Testis (tissue), 3 donors: ENCODE data around the gene MRPL34. TPM values are rescaled to one million over a fixed set of nuclear protein-coding genes. Genes with fewer than 3 reads are reported as not detected.
A peak's percentile ranks its signal among the peaks of the same experiment; 100 is the strongest.

Experiments used
- DNase-seq: peaks from one replicate; pipeline ENCODE4 v3.0.0-alpha.2; 2019
- H3K27ac ChIP-seq, 2 donors: fragments of 200-600 bp; sonication (generic); one replicate each; pipeline ENCODE4 v1.5.1; 2019
- H3K27me3 ChIP-seq: fragments of 200-600 bp; sonication (generic); one replicate; pipeline ENCODE4 v1.5.1; 2019
- H3K36me3 ChIP-seq: fragments of 200-600 bp; sonication (generic); one replicate; pipeline ENCODE4 v1.5.1; 2017; ENCODE audit warnings: low read depth; ENCODE audit errors: missing control alignments
- H3K4me1 ChIP-seq: fragments of 200-600 bp; sonication (generic); one replicate; pipeline ENCODE4 v1.5.1; 2019
- H3K4me3 ChIP-seq, 2 donors: fragments of 200-600 bp; sonication (generic); one replicate each; pipeline ENCODE4 v1.5.1; 2017 to 2019
- H3K9me3 ChIP-seq: fragments of 200-600 bp; sonication (generic); one replicate; pipeline ENCODE4 v1.5.1; 2017
- POLR2A ChIP-seq: fragments of 450-650 bp; IDR thresholded peaks from one replicate; pipeline ENCODE4 v1.6.1; 2017; ENCODE audit warnings: antibody characterized with exemption, mild to moderate bottlenecking, moderate library complexity
- WGBS, 2 donors: methylation state at CpG; one replicate each; pipeline ENCODE4 v1.1.5; 2018; 5-methylcytosine and 5-hydroxymethylcytosine counted together
- intact Hi-C: fragments of 100-400 bp; cut with DNase I; formaldehyde crosslinking; loops from one replicate; pipeline ENCODE4 v1.15.1; 2023; ENCODE audit warnings: low total_unique reads
- polyA plus RNA-seq: library from polyadenylated mRNA; stranded (reverse); fragments of 350-450 nt; fragmentation: Illumina TruSeq; extraction: RNeasy Lipid Tissue Mini Kit (QIAGEN cat#74804); gene quantifications from one replicate; pipeline ENCODE4 v1.2.3, GENCODE V29; 2014; ENCODE audit warnings: low read depth, low replicate concordance; ENCODE audit not compliant: insufficient read depth
- total RNA-seq, 2 donors: library from RNA; depleted of rRNA; stranded (reverse); fragments of >200 nt; gene quantifications; one replicate each; pipeline ENCODE4 v1.2.3, GENCODE V29; 2016
- TF ChIP-seq, protein P1 (sequence below), 3 experiments: fragments of 450-650 bp in 2 of 3; fragments of 200-600 bp in 1 of 3; sonication (generic) in 1 of 3; IDR thresholded peaks; one replicate each; pipeline ENCODE4 v1.5.1; 2016 to 2019; ENCODE audit warnings: antibody characterized with exemption in 3 of 3, mild to moderate bottlenecking in 2 of 3, moderate library complexity in 1 of 3

MRPL34 gene
- total and polyA plus RNA-seq, 3 donors from 2014 or later, result 126 to 206 (median 180) TPM

DNA sequence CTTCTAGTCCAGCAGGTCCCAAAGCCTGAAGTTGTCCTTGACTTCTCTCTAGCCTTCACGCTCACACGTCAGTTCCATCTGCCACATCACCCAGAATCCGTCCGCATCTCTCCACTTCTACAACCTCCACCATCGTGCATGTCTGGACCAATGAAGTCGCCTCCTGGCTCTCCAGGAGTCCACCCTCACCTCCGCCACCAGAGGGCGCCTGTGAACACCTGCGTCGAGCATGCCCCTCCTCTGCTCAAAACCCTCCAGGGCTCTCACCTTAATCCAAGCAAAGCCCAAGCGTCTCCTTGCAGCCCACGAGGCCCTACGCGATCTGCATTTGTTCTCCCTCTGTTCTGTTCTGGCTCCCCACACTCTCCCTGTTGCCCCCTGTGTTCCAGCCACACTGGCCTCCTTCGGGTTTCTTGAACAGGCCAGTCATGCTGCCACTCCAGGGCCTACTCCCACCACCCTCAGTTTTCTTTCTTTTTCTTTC, 44.8 kb upstream of the MRPL34 start:
- intact Hi-C loops, result no loop called here
- Histone ChIP-seq H3K9me3 (no peaks in the 10 kb centered on the region), H3K36me3 (no peaks in the 10 kb centered on the region), H3K4me3 (no peak overlapping the region), H3K27ac (no peak overlapping the region), H3K4me1 (no peaks in the 10 kb centered on the region), H3K27me3 (no peaks in the 10 kb centered on the region)
- TF ChIP-seq POLR2A, result no peak
- TF ChIP-seq, protein P1, sequence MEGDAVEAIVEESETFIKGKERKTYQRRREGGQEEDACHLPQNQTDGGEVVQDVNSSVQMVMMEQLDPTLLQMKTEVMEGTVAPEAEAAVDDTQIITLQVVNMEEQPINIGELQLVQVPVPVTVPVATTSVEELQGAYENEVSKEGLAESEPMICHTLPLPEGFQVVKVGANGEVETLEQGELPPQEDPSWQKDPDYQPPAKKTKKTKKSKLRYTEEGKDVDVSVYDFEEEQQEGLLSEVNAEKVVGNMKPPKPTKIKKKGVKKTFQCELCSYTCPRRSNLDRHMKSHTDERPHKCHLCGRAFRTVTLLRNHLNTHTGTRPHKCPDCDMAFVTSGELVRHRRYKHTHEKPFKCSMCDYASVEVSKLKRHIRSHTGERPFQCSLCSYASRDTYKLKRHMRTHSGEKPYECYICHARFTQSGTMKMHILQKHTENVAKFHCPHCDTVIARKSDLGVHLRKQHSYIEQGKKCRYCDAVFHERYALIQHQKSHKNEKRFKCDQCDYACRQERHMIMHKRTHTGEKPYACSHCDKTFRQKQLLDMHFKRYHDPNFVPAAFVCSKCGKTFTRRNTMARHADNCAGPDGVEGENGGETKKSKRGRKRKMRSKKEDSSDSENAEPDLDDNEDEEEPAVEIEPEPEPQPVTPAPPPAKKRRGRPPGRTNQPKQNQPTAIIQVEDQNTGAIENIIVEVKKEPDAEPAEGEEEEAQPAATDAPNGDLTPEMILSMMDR (IDR thresholded peaks at IDR 0.05), result peak; percentile 50 to 73 (median 67)
- DNase-seq, result peak; percentile 82
- 21 to 24% methylated on average over 15 of the region's 15 CpGs for WGBS, 2 donors

DNA sequence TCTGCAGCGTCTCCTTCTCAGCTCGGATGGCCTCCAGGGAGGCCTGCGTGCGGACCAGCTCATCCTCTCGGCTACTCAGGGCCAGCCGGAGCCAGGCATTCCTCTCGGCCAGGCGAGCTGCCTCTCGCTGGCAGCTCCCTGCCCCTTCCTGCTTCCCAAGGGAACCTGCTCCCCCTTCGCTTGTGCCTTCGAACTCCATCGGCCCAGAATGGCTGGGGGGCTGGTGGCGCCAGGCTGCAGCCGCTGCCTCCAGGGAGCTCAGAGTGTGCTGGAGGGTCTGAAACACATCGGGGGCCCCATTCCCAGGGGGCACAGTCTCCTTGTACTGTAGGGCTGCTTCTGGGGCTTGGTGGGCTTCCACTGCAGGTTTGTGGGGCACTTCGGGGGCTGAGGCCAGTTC, 43.1 kb upstream of the MRPL34 start:
- Histone ChIP-seq H3K4me3 (no peak overlapping the region), H3K27me3 (no peaks in the 10 kb centered on the region), H3K36me3 (no peaks in the 10 kb centered on the region), H3K27ac (no peak overlapping the region), H3K4me1 (no peaks in the 10 kb centered on the region), H3K9me3 (no peaks in the 10 kb centered on the region)
- TF ChIP-seq, protein P1 (IDR thresholded peaks at IDR 0.05), result no peak
- TF ChIP-seq POLR2A, result no peak
- WGBS, 2 donors, result 62 to 64% methylated on average over 10 to 16 of the region's 16 CpGs
- intact Hi-C loops, result no loop called here
- DNase-seq, result no peak

DNA sequence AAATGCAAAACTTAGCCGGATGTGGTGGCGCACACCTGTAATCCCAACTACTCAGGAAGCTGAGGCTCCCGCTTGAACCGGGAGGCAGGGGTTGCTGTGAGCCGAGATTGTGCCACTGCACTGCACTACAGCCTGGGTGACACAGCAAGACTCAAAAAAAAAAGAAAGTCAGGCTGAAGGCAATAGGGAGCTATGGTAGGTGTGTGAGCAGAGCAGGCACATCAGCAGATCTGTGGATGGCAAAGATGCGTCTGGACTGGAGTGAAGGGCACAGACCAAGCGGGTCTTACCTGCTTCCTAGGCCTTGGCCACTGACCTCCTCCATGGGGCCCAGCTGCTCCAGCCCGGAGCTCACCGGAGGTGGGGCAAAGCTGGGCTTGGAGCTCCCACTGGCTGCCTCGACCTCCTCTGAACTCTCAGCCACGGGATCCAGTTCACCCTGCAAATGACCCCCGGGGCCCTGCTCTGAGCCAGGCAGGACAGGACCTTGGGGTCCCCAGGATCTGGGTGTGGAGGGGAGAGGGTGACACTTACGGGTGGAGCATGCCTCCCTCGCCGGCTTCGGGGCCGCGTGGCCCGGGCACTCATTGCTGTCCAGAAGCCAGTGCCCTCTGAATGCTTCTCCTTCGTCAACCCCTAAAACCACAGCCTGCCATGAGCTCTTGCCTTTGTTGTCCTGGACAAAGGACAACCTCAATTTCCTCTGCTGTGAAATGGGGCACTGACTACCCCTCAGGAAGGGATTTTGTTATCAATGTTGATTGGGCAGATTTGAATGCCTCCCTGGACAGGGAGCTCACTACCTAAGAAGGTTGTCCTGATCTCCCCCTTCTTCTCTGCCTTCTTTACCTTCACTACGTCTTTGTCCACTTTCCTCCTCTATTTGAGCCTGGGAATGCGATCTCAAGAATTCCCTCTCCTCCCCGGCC, 41.7 kb upstream of the MRPL34 start:
- no peaks in the 10 kb centered on the region for H3K36me3 ChIP-seq
- intact Hi-C loops, result no loop called here
- DNase-seq, result no peak
- no peak for TF ChIP-seq POLR2A
- TF ChIP-seq, protein P1 (IDR thresholded peaks at IDR 0.05), result no peak
- no peaks in the 10 kb centered on the region for H3K9me3 ChIP-seq
- H3K27me3 ChIP-seq, result no peaks in the 10 kb centered on the region
- 81 to 87% methylated on average over 17 to 23 of the region's 23 CpGs for WGBS, 2 donors
- peaks cover 6% of the 10 kb centered on the region for H3K4me1 ChIP-seq
- peak overlapping the region in 1 of 2 donors; percentile 13 for H3K4me3 ChIP-seq
- H3K27ac ChIP-seq, result peak overlapping the region; percentile 33 to 36

DNA sequence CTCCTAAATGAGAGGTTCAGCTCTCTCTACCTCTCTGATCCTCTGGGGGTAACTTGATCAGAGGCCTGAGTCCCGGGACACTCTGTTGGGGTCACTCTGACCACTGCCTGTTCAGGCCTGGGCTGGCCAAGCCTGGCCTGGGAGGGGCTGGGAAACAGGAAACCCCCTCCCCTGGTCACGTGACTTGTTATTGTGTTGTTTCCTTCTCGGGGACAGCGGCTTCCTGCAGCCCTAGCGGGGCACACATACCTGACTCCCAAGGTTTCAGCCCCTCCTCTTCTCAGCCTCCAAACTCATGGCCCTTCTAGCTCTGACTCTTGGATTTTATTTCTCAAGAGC, 41.1 kb upstream of the MRPL34 start, which contains the start of gene USHBP1:
TSS of gene USHBP1 (minus strand) at position 105 of the 339 bp plus-strand sequence. CDS start 446 bp downstream, outside the sequence.
- no peaks in the 10 kb centered on the region for H3K27me3 ChIP-seq
- no peaks in the 10 kb centered on the region for H3K9me3 ChIP-seq
- DNase-seq, result no peak
- WGBS, 2 donors, result 51 to 63% methylated on average over 5 of the region's 5 CpGs
- no peak for TF ChIP-seq POLR2A
- TF ChIP-seq, protein P1 (IDR thresholded peaks at IDR 0.05), result no peak
- peaks cover 6% of the 10 kb centered on the region for H3K4me1 ChIP-seq
- H3K27ac ChIP-seq, result peak within 1 kb of the TSS; percentile 33 to 36
- intact Hi-C loops, result no loop called here
- H3K4me3 ChIP-seq, result peak within 1 kb of the TSS in 1 of 2 donors; percentile 13
- H3K36me3 ChIP-seq, result no peaks in the 10 kb centered on the region
